T-helper 2 cell (primary cell): ENCODE measurements around the gene MSLN.
"Not testable (repeated sequence)": the region's sequence is repeated elsewhere in the genome, so short reads cannot be mapped to it uniquely, and the experiment has no call there.

ENCODE experiments used
- DNase-seq, 5 experiments: peaks; one replicate each; pipeline versions ENCODE4 v3.0.0 to v3.0.0-alpha.2; 2012 to 2022
- total RNA-seq, 2 donors: gene quantifications; one replicate each; lab custom pipeline; 2026; lab: John Stamatoyannopoulos, UW

The MSLN gene
- 0 to 0.07 reads per million in 2 donors for total RNA-seq

DNA sequence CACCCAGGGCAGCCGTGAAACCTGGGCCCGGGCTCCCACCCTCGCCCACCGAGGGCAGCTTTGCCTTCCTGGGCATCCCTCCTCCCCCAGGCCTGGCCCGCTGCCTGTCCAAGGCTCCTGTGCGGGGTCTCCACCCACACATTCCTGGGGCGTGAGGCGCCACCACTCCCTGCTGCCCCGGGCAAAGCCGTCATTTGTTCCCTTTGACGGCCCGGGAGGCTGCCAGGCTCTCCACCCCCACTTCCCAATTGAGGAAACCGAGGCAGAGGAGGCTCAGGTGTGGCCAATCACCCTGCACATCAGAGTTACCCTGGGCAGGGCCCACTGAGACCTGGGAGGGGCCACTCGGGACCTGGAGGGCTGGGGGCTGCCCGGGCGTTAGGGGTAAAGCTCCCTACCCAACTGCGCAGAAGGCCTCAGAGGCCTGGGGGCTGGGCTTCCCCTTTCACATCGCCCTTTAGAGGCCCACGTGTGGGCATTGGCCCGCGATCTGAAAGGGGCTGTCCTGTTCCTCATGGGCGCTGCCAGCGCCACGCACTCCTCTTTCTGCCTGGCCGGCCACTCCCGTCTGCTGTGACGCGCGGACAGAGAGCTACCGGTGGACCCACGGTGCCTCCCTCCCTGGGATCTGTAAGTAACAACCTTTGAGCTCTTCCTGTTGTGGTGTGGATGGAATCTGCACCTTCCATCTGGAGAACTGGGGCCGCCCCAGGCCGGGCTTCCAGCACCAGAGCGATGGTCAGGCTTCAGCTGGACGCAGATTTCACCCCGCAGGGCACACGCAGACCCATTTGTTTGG lies at the start of gene MSLN:
TSS of gene MSLN (plus strand) at position 190 of the 799 bp plus-strand sequence. CDS start 1,947 bp downstream, outside the sequence.
- DNase-seq, result no peak

DNA sequence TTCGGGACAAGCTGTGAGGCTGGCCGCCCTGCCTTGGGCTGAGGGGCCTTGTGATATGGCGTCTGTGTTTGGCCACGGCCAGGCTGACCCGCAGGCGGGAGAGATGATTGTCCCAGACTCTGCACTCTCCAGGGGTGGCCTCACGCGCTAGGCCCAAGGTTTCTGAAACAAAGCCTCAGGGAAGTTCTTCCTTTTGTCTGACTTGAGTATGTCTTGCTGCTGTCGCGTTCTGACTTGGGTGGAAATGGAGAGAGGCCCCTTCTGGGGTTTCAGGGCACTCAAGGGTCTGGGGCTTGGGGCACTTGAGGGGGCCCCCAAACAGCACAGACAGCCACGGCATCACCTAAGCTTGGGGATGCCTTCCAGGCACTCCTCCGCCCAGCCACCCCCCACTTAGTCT lies 49.5 kb upstream of the MSLN start:
- no peak for DNase-seq

DNA sequence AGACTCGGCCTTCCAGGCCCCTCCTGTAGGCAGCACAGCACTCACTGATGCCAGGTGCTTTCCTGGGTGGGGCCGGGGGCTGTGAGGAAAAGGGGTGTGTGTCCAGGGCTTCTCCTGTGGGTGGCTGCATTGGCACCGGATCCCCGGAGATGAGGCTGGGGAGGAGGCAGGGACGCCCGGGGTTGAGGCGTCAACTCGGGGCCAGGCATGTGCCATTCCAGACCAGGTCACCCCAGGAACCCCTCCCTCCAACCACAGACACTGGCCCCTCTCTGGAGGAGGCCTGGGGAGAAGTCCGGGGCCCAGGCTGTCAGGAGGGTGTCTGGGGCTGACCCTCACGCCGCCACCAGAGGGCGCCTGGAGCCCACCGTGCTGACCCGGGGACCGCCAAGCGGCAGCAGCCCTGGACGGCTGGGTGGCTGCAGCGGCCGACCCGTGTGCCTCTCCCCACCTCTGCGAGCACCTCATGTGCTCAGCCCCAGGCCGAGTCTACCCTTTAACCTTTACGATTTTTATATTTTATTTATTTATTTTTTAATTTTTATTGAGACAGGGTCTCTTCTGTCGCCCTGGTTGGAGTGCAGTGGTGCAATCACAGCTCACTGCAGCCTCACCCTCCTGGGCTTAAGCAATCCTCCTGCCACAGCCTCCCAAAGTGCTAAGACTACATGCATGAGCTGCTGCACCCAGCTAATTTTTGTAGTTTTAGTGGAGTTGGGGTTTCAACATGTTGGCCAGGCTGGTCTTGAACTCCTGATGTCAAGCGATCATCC lies 48.8 kb upstream of the MSLN start:
- DNase-seq, result peak; percentile 59 to 71 (median 68)

DNA sequence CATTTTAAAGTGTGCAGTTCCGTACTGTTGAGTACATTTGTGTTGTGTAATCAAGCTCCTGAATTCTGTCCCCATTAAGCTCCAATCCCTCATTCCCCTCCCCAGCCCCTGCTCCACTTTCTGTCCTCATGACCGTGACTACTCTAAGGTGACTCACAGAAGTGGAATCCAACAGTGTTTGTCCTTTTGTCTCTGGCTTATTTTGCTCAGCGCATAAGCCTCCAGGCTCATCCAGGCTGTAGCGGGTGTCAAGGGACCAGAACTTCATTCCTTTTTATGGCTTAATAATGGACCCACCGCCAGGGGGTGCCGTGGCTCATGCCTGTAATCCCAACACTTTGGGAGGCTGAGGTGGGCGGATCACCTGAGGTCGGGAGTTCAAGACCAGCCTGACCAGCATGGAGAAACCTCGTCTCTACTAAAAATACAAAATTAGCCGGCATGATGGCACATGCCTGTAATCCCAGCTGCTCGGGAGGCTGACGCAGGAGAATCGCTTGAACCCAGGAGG lies 47.7 kb upstream of the MSLN start:
- DNase-seq, result not testable (repeated sequence)

DNA sequence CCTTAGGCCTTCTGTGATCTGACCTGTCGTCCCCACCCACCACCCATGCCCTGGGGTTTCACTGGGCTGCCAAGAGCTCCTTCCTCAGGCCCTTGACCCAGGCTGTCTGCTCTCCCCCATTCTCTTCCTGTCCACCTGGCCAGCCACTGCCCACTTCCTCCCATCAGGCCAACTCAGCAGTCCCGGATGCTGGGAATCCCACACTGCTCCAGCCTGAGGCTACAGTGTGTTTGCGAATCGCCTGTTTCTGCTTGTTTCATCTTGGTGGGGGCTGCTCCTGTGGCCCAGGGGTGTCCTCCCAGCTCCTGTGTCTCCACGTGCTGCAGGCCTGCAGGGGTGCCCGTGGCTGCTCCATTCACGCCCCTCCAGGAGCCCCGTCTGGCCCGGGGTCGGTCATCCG lies 46.5 kb upstream of the MSLN start:
- no peak for DNase-seq

DNA sequence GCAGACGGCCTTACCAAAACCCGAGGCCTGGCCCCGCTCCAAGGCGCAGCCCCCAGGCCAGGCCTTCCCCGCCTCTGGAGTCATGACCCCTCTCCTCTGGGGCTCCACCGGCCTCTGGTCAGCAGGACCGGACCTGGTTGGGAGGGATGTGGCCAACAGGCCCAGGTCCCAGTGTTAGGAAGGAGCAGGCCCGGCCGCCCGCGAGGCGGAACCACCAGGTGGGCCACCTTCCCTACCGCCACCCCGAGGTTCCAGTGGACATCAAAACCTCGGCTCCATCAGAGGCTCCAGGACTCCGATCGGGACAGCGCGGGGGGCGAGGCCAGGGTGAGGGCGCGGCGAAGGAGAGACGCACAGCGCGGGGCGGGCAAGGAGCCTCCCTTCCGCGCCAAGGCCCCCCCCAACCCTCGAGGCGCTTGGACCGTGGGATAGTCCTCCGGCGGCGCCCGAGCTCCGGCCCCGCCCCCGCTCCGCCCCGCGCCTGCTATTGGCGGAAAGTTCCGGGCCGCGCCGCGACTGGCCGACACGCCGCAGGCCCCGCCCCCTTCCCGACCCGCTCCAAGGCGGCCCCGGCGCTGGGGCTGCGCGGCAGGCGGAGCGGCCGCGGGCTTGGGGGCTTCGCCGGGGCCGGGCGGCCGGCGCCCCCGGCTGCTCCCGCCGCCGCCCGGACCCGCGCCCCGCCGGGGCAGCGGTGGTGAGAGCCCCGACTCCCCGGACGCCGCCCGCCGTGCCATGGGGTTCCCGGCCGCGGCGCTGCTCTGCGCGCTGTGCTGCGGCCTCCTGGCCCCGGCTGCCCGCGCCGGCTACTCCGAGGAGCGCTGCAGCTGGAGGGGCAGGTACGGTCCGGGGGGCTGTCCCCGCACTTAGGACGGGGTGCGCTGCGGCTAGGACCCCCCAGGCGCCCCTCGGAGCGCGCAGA lies 45.7 kb upstream of the MSLN start, which contains the start of gene METRN:
TSS of gene METRN (plus strand) at position 561 of the 919 bp plus-strand sequence. CDS start at position 733, 172 bp downstream.
- DNase-seq, result peak; percentile 77 to 87 (median 84)

DNA sequence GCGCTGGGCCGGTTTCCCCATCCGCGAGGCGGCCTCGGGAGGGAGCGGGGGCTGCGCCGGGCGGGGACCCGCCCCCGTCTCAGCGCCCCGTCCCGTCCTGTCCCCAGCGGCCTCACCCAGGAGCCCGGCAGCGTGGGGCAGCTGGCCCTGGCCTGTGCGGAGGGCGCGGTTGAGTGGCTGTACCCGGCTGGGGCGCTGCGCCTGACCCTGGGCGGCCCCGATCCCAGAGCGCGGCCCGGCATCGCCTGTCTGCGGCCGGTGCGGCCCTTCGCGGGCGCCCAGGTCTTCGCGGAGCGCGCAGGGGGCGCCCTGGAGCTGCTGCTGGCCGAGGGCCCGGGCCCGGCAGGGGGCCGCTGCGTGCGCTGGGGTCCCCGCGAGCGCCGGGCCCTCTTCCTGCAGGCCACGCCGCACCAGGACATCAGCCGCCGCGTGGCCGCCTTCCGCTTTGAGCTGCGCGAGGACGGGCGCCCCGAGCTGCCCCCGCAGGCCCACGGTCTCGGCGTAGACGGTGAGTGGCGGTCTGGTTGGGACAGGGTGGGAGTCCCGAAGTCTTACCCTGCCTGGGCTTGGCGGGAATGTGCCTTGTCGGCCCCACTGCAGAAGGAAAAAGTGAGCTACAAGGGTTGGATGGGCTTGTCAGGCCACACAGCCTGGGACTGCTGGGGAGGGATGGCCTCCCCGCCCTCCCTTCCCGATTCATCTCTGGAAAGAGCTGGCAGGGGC lies 44.9 kb upstream of the MSLN start:
- DNase-seq, result no peak

DNA sequence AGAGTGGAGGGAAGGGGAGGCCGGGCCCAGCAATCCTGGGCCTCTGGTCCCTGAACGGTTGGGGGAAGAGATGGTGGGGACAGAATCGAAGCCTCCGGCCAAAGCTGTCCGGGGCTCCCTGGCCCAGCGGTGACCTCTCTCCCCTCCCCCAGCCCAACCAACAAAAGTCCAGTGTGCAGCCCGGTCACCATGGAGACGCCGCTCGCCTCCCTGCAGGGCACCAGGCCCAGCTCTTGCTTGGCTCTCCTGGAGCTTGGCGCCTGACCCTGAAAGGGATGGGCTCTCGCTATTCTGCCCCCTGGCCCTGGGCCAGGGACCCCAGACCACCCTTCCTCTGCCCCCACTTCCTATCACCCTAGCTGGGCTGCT lies 44.4 kb upstream of the MSLN start:
- no peak for DNase-seq

DNA sequence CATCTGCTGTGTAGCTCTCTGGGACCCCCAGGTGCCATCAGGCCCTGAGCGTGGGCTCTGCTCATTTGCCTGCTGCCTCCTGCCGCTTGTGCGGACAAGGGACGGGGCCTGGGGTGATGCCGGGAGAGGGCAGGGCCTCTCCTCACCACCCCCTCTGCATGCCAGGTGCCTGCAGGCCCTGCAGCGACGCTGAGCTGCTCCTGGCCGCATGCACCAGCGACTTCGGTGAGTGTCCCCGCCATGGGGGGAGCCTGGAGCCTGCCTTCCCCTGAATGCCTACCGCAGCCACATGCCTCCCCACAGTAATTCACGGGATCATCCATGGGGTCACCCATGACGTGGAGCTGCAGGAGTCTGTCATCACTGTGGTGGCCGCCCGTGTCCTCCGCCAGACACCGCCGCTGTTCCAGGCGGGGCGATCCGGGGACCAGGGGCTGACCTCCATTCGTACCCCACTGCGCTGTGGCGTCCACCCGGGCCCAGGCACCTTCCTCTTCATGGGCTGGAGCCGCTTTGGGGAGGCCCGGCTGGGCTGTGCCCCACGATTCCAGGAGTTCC lies 43.7 kb upstream of the MSLN start:
- no peak for DNase-seq

DNA sequence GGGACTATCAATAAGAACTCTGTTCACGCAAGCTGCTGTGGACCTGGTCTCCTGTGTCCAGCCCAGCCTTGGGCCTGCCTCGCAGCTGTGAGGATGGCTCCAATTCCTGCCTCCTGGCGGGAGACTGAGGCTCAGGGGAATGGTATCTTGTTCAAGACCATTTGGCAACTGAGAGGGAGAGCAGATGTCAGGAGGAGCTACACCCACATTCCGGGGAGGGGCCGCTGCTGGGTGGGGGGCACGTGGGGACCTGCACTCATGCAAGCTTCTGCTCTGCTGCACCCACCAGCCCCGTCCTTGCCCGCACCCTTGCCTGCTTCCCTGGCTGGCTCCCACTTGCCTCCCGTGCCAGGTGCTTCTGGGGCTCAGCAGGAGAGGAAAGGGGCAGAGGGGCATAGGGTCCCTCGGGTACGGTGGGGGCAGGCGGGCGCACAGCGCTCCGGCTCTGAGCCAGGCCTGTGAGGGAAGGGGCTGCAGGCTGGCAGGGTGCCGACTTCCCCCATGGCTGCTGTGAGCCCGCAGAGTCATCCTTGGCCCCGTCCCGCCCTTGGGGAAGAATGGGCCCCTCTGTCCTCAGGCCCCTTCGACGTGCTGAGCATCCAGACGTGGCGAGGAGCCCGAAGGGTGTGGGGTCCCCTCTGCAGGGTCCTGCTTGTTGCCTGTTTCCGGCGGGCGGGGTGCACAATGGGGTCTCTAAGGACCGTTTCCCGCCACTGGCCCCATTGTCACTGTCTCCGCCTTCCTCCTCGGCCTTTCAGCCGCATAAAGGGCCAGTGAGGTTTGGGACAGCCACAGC lies 42.9 kb upstream of the MSLN start:
- no peak for DNase-seq

DNA sequence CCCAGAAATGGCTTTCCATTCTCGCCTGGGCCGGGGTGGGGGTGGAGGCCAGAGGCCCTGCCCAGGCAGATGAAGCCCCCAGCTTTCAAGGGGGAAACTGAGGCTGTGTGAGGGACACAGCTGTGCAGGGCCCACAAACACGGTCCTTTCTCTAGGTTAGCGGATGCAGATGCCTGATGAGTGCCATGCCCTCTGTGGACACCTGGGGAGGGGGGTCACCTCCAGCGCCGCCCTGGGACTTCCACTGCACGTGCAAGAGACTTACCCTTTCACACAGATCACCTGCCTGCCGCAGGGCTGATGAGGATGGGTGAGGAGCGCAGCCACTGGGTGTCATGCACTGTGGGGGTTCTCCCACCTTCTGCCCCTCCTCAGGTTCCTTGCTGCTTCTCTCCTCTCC lies 42.1 kb upstream of the MSLN start:
- DNase-seq, result no peak

DNA sequence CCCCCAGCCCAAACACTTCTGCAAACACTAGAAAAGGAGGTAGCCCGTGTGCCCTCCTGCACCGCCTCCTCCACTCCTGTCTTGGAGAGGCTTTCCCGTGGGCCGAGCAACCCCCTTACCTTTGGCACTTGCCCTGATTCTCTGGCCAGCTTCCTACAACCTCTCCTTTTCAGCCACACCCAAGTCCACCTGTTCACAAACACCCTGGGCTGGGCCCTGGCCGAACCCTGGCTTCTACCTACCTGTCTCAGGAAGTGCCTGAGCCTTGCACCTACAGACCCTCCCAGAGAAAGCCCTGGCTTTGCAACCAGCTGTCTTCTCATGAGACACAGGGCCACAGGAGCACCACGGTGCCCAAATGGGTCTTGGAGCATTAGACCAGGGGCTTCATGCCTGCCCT lies 41.6 kb upstream of the MSLN start:
- DNase-seq, result no peak

DNA sequence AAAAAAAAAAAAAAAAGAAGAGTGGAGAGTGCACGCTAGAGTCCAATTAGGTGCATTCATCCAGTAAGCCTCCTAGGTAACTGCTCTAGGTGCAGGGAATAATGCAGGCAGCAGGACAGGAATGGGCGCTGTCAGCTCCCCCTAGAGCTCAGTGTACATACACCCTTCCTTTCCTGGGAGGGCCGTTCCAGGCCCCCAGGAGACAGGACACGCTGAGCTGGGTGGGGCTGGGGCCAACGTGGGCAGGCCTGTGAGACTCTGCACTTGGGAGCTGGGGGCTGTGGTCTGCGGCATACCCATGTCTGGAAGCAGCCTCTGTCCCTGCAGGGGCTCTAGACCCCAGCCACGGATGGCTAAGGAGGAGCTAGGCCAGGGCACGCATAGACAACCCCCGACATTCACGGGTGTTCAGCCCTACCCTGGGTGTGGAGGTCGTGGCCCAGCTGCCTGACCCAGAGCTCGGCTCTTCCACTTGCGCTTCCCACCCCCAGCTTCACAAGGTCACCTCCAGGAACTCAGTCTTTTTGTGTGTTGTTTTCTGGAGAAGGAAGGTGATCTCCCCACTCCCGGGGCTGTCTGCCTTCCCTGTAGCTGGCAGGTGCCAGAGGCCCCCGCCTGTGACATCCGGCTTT lies 40.6 kb upstream of the MSLN start:
- DNase-seq, result no peak

DNA sequence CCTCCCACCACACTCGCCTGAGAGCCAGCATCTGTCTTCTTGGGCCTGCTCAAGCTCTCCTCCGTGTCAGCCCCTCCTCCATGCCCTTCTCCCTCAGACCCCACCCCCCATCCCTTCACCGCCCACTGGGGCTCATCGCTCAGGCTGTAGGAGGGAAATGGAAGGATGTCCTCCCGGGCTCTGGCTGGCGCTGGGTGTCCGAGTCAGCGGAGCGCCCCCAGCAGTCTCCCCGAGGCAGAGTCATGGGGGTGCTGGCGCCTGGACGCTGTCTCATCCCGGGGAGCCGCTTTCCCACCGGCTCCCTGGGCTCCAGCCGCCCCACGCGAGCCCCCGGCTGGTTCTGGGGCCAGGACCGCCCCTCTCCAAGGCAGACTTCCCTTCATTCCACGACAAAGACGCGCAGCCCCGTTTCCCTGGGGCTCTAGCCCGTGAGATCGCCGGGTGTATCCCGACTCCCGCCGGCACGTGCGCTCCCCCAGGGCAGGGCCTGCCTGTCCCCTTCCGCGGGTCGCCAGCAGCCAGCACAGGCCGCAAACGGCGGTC lies 40.0 kb upstream of the MSLN start:
- DNase-seq, result peak in 1 of 5 experiments; percentile 53

DNA sequence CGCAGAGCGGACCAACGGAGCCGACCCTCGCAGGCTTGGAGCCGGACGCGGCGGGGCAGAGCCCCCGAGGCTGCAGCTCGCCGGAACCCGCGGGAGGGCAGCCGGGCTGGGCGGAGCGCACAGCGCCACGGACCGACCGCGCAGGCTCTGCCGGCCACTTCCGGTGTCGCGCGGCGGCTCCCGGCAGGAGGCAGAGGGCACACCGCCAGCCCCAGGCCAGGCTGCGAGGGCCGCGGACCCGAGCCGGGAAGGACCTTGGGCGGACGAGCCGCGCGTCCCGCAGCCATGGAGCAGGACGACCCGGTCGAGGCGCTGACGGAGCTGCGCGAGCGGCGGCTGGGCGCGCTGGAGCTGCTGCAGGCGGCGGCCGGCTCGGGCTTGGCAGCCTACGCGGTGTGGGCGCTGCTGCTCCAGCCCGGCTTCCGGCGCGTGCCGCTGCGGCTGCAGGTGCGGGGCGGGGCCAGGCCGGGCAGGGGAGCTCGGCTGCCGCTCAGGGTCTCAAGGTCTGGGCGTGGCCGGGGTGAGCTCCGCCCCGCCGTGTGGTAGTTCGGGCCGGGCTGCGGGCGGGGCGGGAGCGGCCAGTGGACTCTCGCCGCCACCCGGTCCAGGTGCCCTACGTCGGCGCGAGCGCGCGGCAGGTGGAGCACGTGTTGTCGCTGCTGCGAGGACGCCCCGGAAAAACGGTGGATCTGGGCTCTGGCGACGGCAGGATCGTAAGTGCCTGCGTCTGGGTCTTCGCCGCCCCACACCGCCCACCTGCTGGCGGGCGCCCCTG lies 39.4 kb upstream of the MSLN start, which contains the start of gene ANTKMT:
TSS of gene ANTKMT (plus strand) at position 157 of the 775 bp plus-strand sequence. CDS start at position 286, 129 bp downstream.
- peak; percentile 36 to 88 (median 60) for DNase-seq

DNA sequence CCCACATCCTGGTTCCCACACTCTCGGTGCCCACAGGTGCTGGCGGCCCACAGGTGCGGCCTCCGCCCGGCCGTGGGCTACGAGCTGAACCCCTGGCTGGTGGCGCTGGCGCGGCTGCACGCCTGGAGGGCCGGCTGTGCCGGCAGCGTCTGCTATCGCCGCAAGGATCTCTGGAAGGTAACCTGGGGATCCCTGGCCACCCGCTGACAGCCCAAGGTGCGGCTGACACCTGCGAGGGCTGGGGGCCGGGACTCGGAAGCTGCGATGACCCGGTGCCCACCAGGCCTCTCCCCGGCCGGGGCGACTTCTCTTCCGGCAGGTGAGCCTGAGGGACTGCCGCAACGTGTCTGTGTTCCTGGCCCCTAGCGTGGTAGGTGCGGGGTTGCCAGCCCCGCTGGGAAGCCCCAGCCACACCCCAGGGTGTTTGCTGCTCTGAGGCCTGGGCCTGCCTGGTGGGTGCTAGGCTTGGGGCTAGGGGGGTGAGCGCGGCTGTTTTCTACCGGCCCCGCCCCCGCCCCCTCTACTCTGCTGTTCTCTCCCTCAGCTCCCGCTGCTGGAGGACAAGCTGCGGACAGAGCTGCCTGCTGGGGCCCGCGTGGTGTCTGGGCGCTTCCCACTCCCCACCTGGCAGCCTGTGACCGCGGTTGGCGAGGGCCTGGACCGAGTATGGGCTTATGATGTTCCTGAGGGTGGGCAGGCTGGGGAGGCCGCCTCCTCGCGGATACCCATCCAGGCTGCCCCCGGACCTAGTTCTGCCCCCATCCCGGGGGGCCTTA lies 38.6 kb upstream of the MSLN start:
- no peak for DNase-seq

DNA sequence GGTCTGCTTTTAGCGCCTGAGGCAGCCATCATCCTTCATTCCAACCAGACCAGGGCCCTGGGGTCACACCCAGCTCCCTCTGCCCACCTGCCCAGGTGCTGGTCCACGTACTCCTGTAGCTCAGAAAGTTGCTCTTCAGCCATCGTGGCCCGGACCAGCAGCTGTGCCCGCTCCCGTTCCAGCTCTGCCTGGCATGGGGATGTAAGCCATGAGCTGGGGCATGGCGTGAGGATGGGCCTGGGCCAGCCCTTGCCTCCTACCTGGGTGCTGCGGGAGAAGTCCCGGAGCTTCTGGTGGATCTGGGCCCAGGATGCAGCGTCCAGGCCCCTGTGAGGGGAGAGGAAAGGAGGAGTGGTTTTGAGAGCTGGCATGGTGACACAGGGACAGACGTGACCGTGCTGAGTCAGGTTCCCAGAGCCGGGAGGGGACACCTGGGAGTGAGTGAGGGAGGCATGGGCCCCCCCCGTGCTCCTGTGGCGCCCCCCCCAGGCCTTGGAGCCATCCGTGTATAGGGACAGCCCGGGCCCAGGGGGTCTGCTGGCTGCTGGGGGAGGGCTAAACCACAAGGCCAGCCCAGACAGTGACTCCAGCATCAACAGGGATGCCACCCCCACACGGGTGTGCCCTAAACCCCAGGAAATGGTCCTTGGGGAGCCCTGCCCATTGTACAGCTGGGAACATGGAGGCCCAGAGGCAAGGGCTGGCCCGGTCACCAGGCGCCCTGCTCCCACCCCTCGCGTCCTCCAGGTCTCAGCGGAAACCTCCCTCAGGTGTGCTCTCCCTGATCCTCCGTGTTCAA lies 37.5 kb upstream of the MSLN start:
- no peak for DNase-seq
